ENCODE measurements around the gene S100A14.

S100A14 gene

DNA sequence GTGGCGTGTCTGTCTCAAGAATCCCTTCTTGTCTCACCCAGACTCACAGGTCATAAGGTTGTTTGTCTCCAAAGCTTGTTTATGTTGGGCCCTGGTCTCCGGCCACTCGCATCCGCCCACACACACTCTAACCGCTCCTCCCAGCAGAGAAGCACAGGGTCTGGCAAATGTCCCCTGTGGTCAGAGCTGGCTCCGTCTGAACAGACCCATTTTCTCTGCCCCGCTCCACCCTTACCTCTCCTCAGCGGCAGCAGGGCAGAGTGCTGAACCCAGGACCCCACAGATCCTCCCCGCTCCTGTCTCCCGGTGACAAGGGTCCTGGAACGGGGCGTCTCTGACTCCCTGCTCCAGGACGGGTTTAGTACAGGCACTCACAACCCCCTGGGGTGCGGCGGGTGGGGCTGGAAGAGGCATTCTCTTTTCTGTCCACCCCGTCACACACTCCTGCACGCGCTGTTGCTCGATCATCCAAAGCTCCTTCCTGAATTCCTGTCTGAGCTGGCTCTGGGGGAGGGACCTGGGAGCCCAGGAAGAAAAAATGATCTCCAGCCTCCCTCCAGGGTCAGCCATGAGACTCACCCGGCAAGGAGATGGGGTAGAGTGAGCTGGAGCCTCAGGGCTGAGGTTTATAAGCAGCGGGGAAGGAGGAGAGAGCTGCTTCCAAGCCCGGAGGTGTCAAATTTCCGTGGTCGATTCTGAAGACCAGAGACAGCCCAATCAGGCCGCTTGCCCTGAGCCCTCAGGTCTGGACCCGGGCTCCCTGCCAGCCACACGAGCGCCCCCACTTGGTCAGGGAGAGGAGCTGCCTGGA, 11.0 kb upstream of the S100A14 start, which contains the start of gene S100A13:
Gene S100A13, minus strand, starts transcription at position 602 of the 811 bp plus-strand sequence. CDS start 1,033 bp downstream, outside the sequence.
- TF ChIP-seq, protein P1, sequence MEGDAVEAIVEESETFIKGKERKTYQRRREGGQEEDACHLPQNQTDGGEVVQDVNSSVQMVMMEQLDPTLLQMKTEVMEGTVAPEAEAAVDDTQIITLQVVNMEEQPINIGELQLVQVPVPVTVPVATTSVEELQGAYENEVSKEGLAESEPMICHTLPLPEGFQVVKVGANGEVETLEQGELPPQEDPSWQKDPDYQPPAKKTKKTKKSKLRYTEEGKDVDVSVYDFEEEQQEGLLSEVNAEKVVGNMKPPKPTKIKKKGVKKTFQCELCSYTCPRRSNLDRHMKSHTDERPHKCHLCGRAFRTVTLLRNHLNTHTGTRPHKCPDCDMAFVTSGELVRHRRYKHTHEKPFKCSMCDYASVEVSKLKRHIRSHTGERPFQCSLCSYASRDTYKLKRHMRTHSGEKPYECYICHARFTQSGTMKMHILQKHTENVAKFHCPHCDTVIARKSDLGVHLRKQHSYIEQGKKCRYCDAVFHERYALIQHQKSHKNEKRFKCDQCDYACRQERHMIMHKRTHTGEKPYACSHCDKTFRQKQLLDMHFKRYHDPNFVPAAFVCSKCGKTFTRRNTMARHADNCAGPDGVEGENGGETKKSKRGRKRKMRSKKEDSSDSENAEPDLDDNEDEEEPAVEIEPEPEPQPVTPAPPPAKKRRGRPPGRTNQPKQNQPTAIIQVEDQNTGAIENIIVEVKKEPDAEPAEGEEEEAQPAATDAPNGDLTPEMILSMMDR (conservative IDR thresholded peaks at IDR 0.05; ENCODE audit: low read depth, low read length), result peak; percentile 85
- DNase-seq (ENCODE audit: low read depth), result peak; percentile 87
- H3K4me3 ChIP-seq (ENCODE audit: low read length), result peak within 1 kb of the TSS; percentile 62

DNA sequence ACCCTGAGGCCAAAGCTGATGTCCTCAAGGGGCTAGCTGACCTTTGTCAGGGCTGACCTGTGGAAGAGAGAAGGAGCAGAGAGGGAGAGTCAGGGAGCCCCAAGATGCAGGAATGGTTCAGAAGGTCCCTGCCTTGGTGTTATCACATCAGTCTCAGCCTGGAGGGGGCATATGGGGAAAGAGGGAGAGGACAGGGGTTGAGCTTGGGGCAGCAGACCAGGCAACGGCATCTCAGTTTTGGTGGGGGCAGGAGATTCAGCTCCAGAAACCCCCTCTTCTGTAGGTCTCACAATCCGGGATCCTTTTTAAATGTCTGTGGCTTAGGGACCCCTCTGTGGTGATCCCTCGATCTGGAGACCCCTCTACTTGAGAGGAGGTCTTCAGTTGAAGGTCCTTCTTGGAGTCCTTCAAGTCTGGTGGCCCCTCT, 10.4 kb upstream of the S100A14 start:
- TF ChIP-seq, protein P1 (conservative IDR thresholded peaks at IDR 0.05; ENCODE audit: low read depth, low read length), result no peak
- no peak for DNase-seq (ENCODE audit: low read depth)
- peak overlapping the region; percentile 62 for H3K4me3 ChIP-seq (ENCODE audit: low read length)

DNA sequence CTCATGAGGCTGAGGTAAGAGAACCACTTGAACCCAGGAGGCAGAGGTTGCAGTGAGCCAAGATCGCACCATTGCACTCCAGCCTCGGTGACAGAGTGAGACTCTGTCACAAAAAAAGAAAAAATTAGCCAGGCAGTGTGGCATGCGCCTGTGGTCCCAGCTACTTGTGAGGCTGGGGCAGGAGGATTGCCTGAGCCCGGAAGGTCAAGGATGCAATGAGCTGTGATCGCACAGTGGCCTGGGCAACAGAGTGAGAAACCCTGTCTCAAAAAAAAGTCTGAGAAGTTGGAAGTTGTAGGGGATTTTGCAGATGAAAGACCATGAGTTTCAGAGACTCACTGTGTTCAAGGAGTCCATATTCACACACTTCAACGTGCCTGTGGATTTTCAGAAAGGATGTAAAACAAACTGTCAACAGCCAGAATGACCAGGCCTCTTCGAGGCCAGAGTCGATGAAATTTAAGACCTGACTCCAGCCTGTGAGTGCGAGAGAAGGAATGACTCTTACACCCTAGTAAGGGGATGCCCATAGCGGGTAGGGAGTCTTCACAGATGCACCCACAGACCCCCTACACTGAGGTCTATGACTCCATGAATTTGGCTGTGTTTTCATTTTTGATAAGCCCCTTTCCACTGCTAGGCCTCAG, 9.0 kb upstream of the S100A14 start:
- H3K4me3 ChIP-seq (ENCODE audit: low read length), result no peak overlapping the region
- no peak for DNase-seq (ENCODE audit: low read depth)
- TF ChIP-seq, protein P1 (conservative IDR thresholded peaks at IDR 0.05; ENCODE audit: low read depth, low read length), result no peak

DNA sequence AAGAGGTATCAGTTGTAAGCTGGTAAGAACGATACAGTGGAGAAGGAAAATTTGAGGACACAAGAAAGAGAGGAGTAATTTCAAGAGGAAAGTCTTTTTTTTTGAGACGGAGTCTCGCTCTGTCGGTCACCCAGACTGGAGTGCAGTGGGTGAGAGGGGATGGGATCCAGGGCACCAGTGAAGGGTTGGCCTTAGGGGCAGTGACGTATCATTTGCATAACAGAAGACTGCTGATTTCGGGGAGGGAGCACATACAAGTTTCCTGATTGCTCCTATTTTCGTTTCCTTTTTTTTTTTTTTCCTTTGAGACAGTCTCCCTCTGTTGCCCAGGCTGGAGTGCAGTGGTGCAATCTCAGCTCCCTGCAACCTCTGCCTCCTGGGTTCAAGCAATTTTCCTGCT, 7.0 kb upstream of the S100A14 start:
- DNase-seq (ENCODE audit: low read depth), result no peak
- TF ChIP-seq, protein P1 (conservative IDR thresholded peaks at IDR 0.05; ENCODE audit: low read depth, low read length), result no peak
- no peak overlapping the region for H3K4me3 ChIP-seq (ENCODE audit: low read length)

DNA sequence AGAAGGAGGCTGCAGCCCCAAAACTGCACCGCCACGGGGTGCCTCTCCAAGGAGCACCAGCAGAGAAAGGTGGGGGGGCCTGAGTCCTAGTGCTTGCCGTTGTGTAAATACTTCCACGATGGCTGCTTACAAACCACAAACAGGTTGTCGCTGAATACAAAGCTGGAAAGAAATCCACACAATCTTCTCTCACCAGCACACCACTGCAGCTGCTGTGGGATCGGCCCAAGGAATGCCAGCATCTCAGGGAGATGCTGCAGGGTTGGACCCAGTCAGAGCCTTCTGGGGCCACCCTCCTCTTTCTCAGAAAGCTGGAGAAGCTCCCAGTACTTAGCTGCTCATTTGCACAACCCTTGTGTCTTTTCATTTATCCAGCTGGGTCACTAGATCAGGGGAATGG, 3.0 kb upstream of the S100A14 start:
- DNase-seq (ENCODE audit: low read depth), result no peak
- TF ChIP-seq, protein P1 (conservative IDR thresholded peaks at IDR 0.05; ENCODE audit: low read depth, low read length), result no peak
- no peak overlapping the region for H3K4me3 ChIP-seq (ENCODE audit: low read length)

DNA sequence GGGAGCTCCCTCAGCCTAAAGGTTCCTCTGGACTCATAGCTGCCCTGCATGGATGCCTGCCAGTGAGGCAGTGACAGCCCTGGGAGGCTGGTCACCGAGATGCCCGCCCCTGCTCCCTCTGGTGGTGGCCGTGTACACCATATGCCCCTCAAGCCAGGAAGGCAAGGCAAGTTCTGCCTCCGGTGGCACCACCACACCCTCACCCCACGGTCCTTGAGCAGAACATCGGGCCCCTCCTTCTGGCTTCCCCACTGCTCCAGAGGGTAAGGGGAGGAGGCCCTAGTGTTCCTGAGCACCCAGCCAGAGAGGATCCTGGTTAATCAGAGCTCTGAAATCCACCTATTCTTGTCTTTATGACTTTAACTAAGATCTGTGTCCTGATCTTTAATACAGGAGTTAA, 1.5 kb upstream of the S100A14 start:
- DNase-seq (ENCODE audit: low read depth), result no peak
- H3K4me3 ChIP-seq (ENCODE audit: low read length), result no peak overlapping the region
- TF ChIP-seq, protein P1 (conservative IDR thresholded peaks at IDR 0.05; ENCODE audit: low read depth, low read length), result no peak
